Activated naive CD8-positive, alpha-beta T cell treated with anti-CD3 and anti-CD28 coated beads, Interleukin-2, amount 10 ng/mL, durations not matched to agents 7 days and 5 days (primary cell): Measurements from ENCODE around the gene DLEC1. TPM values are rescaled to one million over a fixed set of nuclear protein-coding genes. Genes with fewer than 3 reads are reported as not detected.
A peak's percentile ranks its signal among the peaks of the same experiment; 100 is the strongest.
"Not testable (repeated sequence)": the region's sequence is repeated elsewhere in the genome, so short reads cannot be mapped to it uniquely, and the experiment has no call there.

Experiments
- ATAC-seq: fragments of 150-1000 bp; cut with Tn5 transposase; one replicate; pipeline ENCODE4 v1.10.0; 2021; ENCODE audit warnings: low read depth, moderate library complexity
- POLR2A ChIA-PET: fragments of 350-600 bp; sonication (Branson Sonifier 250); formaldehyde crosslinking; loops from one replicate; lab custom pipeline; 2021; ENCODE audit warnings: antibody characterized with exemption; lab: Charles Lee
- DNase-seq: peaks from one replicate; pipeline ENCODE4 v3.0.0; 2021
- H3K27ac Mint-ChIP-seq: one replicate; pipeline ENCODE4 v1.8.0; 2022; ENCODE audit warnings: mild to moderate bottlenecking, mixed read lengths
- H3K27me3 Mint-ChIP-seq: one replicate; pipeline ENCODE4 v1.8.0; 2022; ENCODE audit warnings: mild to moderate bottlenecking, moderate library complexity, mixed read lengths
- H3K36me3 Mint-ChIP-seq: one replicate; pipeline ENCODE4 v1.8.0; 2021; ENCODE audit warnings: mild to moderate bottlenecking, mixed read lengths
- H3K4me1 Mint-ChIP-seq: one replicate; pipeline ENCODE4 v1.8.0; 2021; ENCODE audit warnings: mixed read lengths
- H3K4me3 Mint-ChIP-seq: one replicate; pipeline ENCODE4 v1.8.0; 2022; ENCODE audit warnings: mild to moderate bottlenecking, moderate library complexity, mixed read lengths
- H3K9me3 Mint-ChIP-seq: one replicate; pipeline ENCODE4 v1.8.0; 2021; ENCODE audit warnings: mixed read lengths
- total RNA-seq, 2 experiments: library from RNA; stranded (reverse); gene quantifications; one replicate each; pipeline ENCODE4 v1.2.3, GENCODE V29; 2021

Gene DLEC1
- total RNA-seq, 2 experiments from 2014 or later, result 3.2 to 3.7 TPM

- no peaks in the 10 kb centered on the region for H3K36me3 Mint-ChIP-seq
- ATAC-seq (no peak), DNase-seq (no peak)
- H3K4me1 Mint-ChIP-seq, result peaks cover 10% of the 10 kb centered on the region
- peaks cover 1% of the 10 kb centered on the region for H3K27me3 Mint-ChIP-seq
- H3K27ac Mint-ChIP-seq, result no peak overlapping the region
- H3K4me3 Mint-ChIP-seq, result no peak overlapping the region
- POLR2A ChIA-PET, result interaction anchor here (1.3 kb wide), 1 partner anchor 21 kb away, joined by 6 read pairs; the partner anchor contains the start of gene ACAA1
- no peaks in the 10 kb centered on the region for H3K9me3 Mint-ChIP-seq
Observed at GRCh38 chr3:38157595-38157994, 118.6 kb downstream of the DLEC1 start.

GRCh38 chr3:38158472-38158871 lies 119.5 kb downstream of the DLEC1 start:
- Mint-ChIP-seq H3K9me3 (no peaks in the 10 kb centered on the region), H3K27me3 (peaks cover 1% of the 10 kb centered on the region), H3K4me3 (no peak overlapping the region), H3K36me3 (no peaks in the 10 kb centered on the region), H3K4me1 (peaks cover 8% of the 10 kb centered on the region), H3K27ac (no peak overlapping the region)
- ATAC-seq (no peak), DNase-seq (no peak)
- POLR2A ChIA-PET, result interaction anchor here (0.6 to 1.3 kb wide), 2 partner anchors 22 to 28 kb away, joined by 5 to 6 read pairs; partner anchors contain the start of gene ACAA1

GRCh38 chr3:38160704-38161103 lies 121.7 kb downstream of the DLEC1 start:
- H3K9me3 Mint-ChIP-seq, H3K4me3 Mint-ChIP-seq, POLR2A ChIA-PET, DNase-seq, H3K36me3 Mint-ChIP-seq, H3K27ac Mint-ChIP-seq, ATAC-seq, H3K27me3 Mint-ChIP-seq: not testable (repeated sequence)
- H3K4me1 Mint-ChIP-seq, result peaks cover 16% of the 10 kb centered on the region

- Mint-ChIP-seq H3K4me3 (no peak overlapping the region), H3K9me3 (no peaks in the 10 kb centered on the region), H3K4me1 (peaks cover 33% of the 10 kb centered on the region), H3K36me3 (peaks cover 12% of the 10 kb centered on the region), H3K27ac (peak overlapping the region; percentile 99), H3K27me3 (peaks cover 1% of the 10 kb centered on the region)
- no peak for DNase-seq
- ATAC-seq, result no peak
- POLR2A ChIA-PET, result interaction anchor here (2.0 to 5.4 kb wide), 5 partner anchors 10 to 30 kb away, joined by 8 to 171 read pairs (median 19); partner anchors contain the start of genes ACAA1 and MYD88
Observed at GRCh38 chr3:38163117-38163840, 124.3 kb downstream of the DLEC1 start.

DNA sequence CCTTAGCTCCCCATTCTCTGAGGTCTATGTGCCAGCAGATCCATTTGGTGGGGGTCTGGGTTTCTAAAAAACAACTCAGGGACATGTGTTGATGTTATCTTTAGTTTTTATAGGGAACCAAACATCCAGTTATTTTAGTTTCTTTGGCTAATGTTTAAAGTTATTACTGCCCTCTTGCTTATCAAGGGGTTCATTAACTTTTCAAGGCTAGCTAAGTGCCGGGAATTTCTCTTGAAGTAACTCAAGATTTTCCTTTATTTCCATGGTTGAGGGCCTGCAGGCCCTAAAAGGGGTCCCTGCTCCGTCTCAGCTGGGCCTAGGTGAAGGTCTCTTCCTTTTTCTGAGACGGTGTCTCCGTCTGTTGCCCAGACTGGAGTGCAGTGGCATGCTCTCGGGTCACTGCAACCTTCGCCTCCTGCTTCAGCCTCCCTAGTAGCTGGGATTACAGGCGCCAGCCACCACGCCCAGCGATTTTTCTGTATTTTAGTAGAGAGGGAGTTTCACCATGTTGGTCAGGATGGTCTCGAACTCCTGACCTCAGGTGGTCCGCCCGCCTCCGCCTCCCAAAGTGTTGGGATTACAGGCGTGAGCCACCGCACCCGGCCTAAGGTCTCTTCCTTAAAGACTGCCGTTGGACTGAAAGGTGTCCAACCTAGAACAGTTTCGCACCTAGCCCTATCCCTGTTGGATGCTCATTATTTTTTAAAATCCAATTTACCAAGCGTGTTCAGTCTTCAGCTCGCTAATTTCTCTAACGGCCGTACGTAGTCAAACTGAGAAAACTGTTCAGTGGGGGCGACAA lies 125.0 kb downstream of the DLEC1 start:
- H3K27ac Mint-ChIP-seq, result peak overlapping the region; percentile 99
- peaks cover 40% of the 10 kb centered on the region for H3K4me1 Mint-ChIP-seq
- H3K36me3 Mint-ChIP-seq, result peaks cover 17% of the 10 kb centered on the region

GRCh38 chr3:38164643-38164951 lies 125.6 kb downstream of the DLEC1 start:
- ATAC-seq (peak; percentile 42), DNase-seq (no peak)
- H3K9me3 Mint-ChIP-seq, result no peaks in the 10 kb centered on the region
- POLR2A ChIA-PET, result interaction anchor here (1.3 to 5.4 kb wide), 14 partner anchors 11 to 291 kb away, joined by 3 to 171 read pairs (median 8); partner anchors contain the start of genes ACAA1, DLEC1, MYD88 and PLCD1
- H3K4me1 Mint-ChIP-seq, result peaks cover 43% of the 10 kb centered on the region
- peak overlapping the region; percentile 99 for H3K27ac Mint-ChIP-seq
- no peaks in the 10 kb centered on the region for H3K27me3 Mint-ChIP-seq
- H3K4me3 Mint-ChIP-seq, result peak overlapping the region; percentile 82
- peaks cover 17% of the 10 kb centered on the region for H3K36me3 Mint-ChIP-seq

More for the DNA sequence above, 125.0 kb downstream of the DLEC1 start:
- Mint-ChIP-seq H3K9me3 (no peaks in the 10 kb centered on the region), H3K27me3 (no peaks in the 10 kb centered on the region), H3K4me3 (peak overlapping the region; percentile 82)
- ATAC-seq (no peak), DNase-seq (no peak)
- POLR2A ChIA-PET, result interaction anchor here (1.3 to 5.4 kb wide), 14 partner anchors 11 to 292 kb away, joined by 3 to 171 read pairs (median 8); partner anchors contain the start of genes ACAA1, DLEC1, MYD88 and PLCD1

DNA sequence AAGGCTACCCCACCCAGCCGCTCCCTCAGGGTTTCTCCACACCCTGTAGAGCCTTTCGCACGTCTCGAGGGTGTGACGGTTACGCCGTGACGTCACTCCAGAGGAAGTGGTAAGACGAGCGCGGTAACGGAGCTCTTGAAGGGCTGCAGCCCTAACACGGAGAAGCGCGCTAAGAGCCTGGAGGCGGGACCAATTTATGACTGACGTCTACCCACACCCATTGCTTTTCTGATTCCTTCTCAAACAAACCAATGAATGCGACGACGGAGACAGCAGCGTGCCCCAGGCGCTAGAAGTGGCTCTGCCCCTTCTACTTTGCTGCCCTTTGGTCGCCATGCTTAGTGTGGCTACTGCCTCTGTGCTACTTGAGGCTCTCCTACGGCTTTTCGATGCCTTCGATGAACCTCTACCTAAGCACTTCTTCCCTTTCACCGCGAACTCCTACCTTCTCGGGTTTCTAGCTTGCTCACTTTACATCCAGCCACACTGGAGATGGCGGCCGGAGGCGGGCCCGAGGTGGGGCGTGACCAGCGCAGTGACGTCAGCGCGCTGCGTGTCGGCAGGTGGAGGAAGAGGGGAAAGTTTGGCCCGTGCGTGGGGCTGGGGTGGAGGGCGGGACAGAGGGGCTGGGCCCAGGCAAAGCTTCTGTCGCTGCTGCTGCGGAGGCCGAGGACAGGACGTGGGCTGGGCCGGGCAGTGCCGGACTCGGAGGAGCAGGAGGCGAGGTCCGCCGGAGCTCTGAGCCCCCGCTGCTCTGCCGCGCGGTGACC lies 126.1 kb downstream of the DLEC1 start, which contains the start of gene OXSR1:
TSS of gene OXSR1 (plus strand) at position 586 of the 770 bp plus-strand sequence. CDS start 340 bp downstream, outside the sequence.
- POLR2A ChIA-PET, result interaction anchor here (0.8 to 5.4 kb wide), 16 partner anchors 12 to 293 kb away, joined by 3 to 171 read pairs (median 6); partner anchors contain the start of genes ACAA1, DLEC1, MYD88 and PLCD1
- Mint-ChIP-seq H3K36me3 (peaks cover 18% of the 10 kb centered on the region), H3K4me3 (peak within 1 kb of the TSS; percentile 82), H3K27me3 (no peaks in the 10 kb centered on the region), H3K9me3 (no peaks in the 10 kb centered on the region), H3K27ac (peak within 1 kb of the TSS; percentile 99), H3K4me1 (peaks cover 41% of the 10 kb centered on the region)
- peak; percentile 96 for DNase-seq
- ATAC-seq, result peak; percentile 92

- DNase-seq, result no peak
- Mint-ChIP-seq H3K27me3 (no peaks in the 10 kb centered on the region), H3K4me3 (peak overlapping the region; percentile 82), H3K9me3 (no peaks in the 10 kb centered on the region), H3K36me3 (peaks cover 24% of the 10 kb centered on the region), H3K4me1 (peaks cover 49% of the 10 kb centered on the region), H3K27ac (peak overlapping the region; percentile 99)
- POLR2A ChIA-PET, result interaction anchor here (0.7 to 5.4 kb wide), 14 partner anchors 12 to 292 kb away, joined by 3 to 171 read pairs (median 6); partner anchors contain the start of genes ACAA1, DLEC1, MYD88 and PLCD1
- no peak for ATAC-seq
Observed at GRCh38 chr3:38165722-38166387, 126.8 kb downstream of the DLEC1 start.

DNA sequence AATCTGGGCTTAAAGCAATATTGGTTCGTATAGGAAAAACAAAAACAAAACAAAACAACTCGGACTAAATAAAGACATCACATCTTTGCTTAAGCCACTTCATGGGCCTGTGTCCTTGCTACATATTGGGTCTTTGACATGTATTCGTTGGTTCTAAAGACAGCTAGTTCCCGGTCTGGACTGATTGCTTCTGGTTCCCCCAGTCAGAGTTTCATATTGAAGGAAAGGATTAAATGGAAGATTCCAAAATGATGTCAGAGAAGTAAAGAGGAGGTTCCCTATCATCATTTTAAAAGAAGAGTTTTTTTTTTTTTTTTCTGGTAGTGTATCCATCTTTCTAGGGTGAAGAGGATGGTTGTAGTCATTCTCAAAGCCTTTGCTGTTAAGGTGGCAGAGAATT lies 128.6 kb downstream of the DLEC1 start:
- H3K36me3 Mint-ChIP-seq, result peaks cover 24% of the 10 kb centered on the region
- peaks cover 58% of the 10 kb centered on the region for H3K4me1 Mint-ChIP-seq
- H3K27ac Mint-ChIP-seq, result no peak overlapping the region
- no peak for ATAC-seq
- no peak for DNase-seq
- peak overlapping the region; percentile 82 for H3K4me3 Mint-ChIP-seq
- POLR2A ChIA-PET, result interaction anchor here (5.4 kb wide), 1 partner anchor 29 kb away, joined by 171 read pairs; the partner anchor contains the start of genes ACAA1 and MYD88
- H3K27me3 Mint-ChIP-seq, result no peaks in the 10 kb centered on the region
- no peaks in the 10 kb centered on the region for H3K9me3 Mint-ChIP-seq

DNA sequence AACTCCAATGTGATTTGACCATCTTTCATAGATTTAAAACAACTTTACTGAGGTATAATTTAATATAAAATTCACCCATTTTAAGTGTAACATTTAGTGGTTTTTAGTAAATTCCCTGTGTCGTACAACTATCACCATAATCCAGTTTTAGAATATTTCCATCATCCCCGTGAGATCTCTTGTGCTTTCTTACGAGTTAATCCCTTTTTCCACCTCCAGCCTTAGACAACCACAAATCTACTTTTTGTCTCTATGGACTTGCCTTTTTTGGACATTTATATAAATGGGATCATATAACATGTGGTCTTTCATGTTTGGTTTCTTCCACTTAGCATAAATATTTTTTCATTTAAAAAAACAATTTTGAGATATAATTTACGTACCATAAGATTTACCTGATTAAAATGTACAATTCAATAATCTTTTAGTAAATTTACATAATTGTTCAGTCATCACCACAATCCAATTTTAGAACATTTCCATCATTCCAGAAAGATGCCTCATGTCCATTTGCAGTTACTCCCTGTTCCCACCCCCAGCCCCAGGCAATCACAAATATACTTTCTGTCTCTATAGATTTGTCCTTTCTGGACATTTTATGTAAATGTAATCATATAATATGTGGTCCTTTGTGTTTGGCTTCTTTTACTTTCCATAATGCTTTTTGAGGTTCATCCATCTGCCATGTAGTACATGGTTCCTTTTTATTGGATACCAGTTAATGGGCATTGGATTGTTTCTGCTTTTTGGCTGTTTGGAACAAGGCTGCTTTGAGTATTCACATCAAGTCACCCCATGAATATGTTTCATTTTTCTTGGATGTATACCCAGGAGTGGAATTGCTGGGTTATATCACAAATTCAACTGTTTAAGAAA lies 129.4 kb downstream of the DLEC1 start:
- DNase-seq, result no peak
- Mint-ChIP-seq H3K27me3 (no peaks in the 10 kb centered on the region), H3K27ac (no peak overlapping the region), H3K4me1 (peaks cover 61% of the 10 kb centered on the region), H3K9me3 (no peaks in the 10 kb centered on the region), H3K4me3 (no peak overlapping the region), H3K36me3 (peaks cover 24% of the 10 kb centered on the region)
- POLR2A ChIA-PET, result no interaction called here
- ATAC-seq, result no peak

DNA sequence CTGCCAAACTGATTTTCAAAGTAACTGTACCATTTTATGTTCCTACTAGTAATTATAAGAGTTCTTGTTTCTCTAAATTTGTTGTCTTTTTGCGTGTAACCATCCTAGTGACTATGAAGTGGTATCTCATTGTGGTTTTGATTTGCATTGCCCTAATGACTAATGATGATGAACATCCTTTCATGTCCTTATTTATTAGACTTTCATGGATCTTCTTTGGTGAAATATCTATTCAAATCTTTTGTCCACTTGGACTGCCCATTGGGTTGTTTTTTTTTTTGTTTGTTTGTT lies 130.0 kb downstream of the DLEC1 start:
- DNase-seq (no peak), ATAC-seq (no peak)
- H3K4me1 Mint-ChIP-seq, result peaks cover 62% of the 10 kb centered on the region
- no peak overlapping the region for H3K27ac Mint-ChIP-seq
- H3K4me3 Mint-ChIP-seq, result no peak overlapping the region
- no peaks in the 10 kb centered on the region for H3K9me3 Mint-ChIP-seq
- no peaks in the 10 kb centered on the region for H3K27me3 Mint-ChIP-seq
- peaks cover 24% of the 10 kb centered on the region for H3K36me3 Mint-ChIP-seq
- POLR2A ChIA-PET, result no interaction called here
